Measurements from ENCODE around the gene MRPS11.

Gene MRPS11

DNA sequence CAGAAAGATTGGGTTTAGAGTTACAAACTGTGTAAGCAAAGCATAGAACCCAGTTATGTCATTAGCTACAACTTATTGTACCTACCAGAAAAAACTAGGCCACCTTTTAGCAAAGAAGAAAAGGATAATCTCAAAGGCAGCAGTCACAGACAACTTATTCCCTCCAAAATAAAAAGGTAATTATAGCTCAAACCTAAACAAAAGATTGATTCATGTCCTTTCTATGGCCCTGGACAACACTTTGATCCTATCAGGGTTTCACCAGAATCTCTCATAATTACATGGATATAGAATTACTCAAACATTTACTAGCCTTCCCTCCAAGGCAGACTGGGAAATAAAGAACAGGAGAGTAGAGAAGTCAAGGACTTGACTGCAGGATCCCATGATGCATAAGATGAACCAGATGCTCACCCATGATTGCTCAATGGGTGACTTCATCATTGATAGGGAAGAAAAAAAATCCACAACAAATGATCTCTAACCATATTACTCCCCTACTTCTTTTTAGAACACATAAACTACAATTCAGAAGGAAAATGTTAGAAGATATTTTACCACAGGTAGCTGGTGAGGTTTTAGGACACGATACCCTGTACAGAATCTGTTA lies 61.6 kb downstream of the MRPS11 start:
- Histone ChIP-seq H4K20me1 (ENCODE audit: insufficient read depth, low read length) (no peaks in the 10 kb centered on the region), H3K9me2 (replicated peaks; ENCODE audit: insufficient read depth, low read length) (no peaks in the 10 kb centered on the region), H2AFZ (ENCODE audit: low read length) (no peak overlapping the region), H3K27ac (ENCODE audit: low read length) (no peak overlapping the region), H3K4me3 (ENCODE audit: low read length) (no peak overlapping the region), H3K79me2 (ENCODE audit: low read length) (no peaks in the 10 kb centered on the region), H3K27me3 (replicated peaks; ENCODE audit: insufficient read depth, low read length) (no peaks in the 10 kb centered on the region), H3K4me2 (ENCODE audit: low read depth, low read length) (no peak overlapping the region), H3K4me1 (ENCODE audit: low read length) (no peaks in the 10 kb centered on the region), H3K36me3 (replicated peaks; ENCODE audit: insufficient read depth, low read length) (peaks cover 3% of the 10 kb centered on the region; the same call in 1 of the 2 replicates), H3F3A (ENCODE audit: insufficient read depth, low read length) (no peaks in the 10 kb centered on the region), H3K9me3 (replicated peaks; ENCODE audit: insufficient read depth, low read length) (no peaks in the 10 kb centered on the region), H3K9ac (ENCODE audit: low read length) (no peak overlapping the region)
- no peak for DNase-seq
- no peak for TF ChIP-seq EZH2phosphoT487 (IDR thresholded peaks at IDR 0.05; ENCODE audit: low read length)
- no peak for TF ChIP-seq EZH2 (optimal IDR thresholded peaks at IDR 0.05; ENCODE audit: low read depth, low read length)
- TF ChIP-seq, protein P1, sequence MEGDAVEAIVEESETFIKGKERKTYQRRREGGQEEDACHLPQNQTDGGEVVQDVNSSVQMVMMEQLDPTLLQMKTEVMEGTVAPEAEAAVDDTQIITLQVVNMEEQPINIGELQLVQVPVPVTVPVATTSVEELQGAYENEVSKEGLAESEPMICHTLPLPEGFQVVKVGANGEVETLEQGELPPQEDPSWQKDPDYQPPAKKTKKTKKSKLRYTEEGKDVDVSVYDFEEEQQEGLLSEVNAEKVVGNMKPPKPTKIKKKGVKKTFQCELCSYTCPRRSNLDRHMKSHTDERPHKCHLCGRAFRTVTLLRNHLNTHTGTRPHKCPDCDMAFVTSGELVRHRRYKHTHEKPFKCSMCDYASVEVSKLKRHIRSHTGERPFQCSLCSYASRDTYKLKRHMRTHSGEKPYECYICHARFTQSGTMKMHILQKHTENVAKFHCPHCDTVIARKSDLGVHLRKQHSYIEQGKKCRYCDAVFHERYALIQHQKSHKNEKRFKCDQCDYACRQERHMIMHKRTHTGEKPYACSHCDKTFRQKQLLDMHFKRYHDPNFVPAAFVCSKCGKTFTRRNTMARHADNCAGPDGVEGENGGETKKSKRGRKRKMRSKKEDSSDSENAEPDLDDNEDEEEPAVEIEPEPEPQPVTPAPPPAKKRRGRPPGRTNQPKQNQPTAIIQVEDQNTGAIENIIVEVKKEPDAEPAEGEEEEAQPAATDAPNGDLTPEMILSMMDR (IDR thresholded peaks at IDR 0.05; ENCODE audit: low read length), result no peak
